Measurements from ENCODE around the gene ADAMTS6.

- TF ChIP-seq POLR2A (IDR thresholded peaks at IDR 0.05): no peak
- TF ChIP-seq CTCF (IDR thresholded peaks at IDR 0.05): no peak
Measured at GRCh38 chr5:65184780-65185179, 296.9 kb downstream of the ADAMTS6 start.

Data from heart left ventricle (tissue), 13 donors.